Ishikawa (cell line): ENCODE measurements around the gene FBH1.

Source experiments
- CEBPB ChIP-seq: IDR thresholded peaks from 2 replicates; pipeline ENCODE4 v1.6.1; 2012
- CREB1 ChIP-seq: IDR thresholded peaks from 2 replicates; pipeline ENCODE4 v1.6.1; 2012; ENCODE audit warnings: low read depth
- EGR1 ChIP-seq: IDR thresholded peaks from 2 replicates; pipeline ENCODE4 v1.6.1; 2012
- FOXM1 ChIP-seq: IDR thresholded peaks from 2 replicates; pipeline ENCODE4 v1.6.1; 2012; ENCODE audit warnings: low read depth, borderline replicate concordance
- NFIC ChIP-seq: IDR thresholded peaks from 2 replicates; pipeline ENCODE4 v1.6.1; 2012
- RAD21 ChIP-seq: IDR thresholded peaks from 2 replicates; pipeline ENCODE4 v1.6.1; 2012; ENCODE audit warnings: low read depth
- TAF1 ChIP-seq: IDR thresholded peaks from 2 replicates; pipeline ENCODE4 v1.6.1; 2012; ENCODE audit warnings: low read depth, mild to moderate bottlenecking
- TCF12 ChIP-seq: IDR thresholded peaks from 2 replicates; pipeline ENCODE4 v1.6.1; 2012; ENCODE audit warnings: low read depth
- TEAD4 ChIP-seq: IDR thresholded peaks from 2 replicates; pipeline ENCODE4 v1.6.1; 2012
- YY1 ChIP-seq: IDR thresholded peaks from 2 replicates; pipeline ENCODE4 v1.6.1; 2012; ENCODE audit warnings: low read depth
- ZBTB7A ChIP-seq: IDR thresholded peaks from 2 replicates; pipeline ENCODE4 v1.6.1; 2012; ENCODE audit warnings: low read depth
- TF ChIP-seq, protein P1 (sequence below): IDR thresholded peaks from 2 replicates; pipeline ENCODE4 v1.6.1; 2012
- TF ChIP-seq, protein P2 (sequence below): IDR thresholded peaks from 2 replicates; pipeline ENCODE4 v1.6.1; 2012
- TF ChIP-seq, protein P3 (sequence below): IDR thresholded peaks from 2 replicates; pipeline ENCODE4 v1.6.1; 2012; ENCODE audit warnings: low read depth, mild to moderate bottlenecking

The FBH1 gene

DNA sequence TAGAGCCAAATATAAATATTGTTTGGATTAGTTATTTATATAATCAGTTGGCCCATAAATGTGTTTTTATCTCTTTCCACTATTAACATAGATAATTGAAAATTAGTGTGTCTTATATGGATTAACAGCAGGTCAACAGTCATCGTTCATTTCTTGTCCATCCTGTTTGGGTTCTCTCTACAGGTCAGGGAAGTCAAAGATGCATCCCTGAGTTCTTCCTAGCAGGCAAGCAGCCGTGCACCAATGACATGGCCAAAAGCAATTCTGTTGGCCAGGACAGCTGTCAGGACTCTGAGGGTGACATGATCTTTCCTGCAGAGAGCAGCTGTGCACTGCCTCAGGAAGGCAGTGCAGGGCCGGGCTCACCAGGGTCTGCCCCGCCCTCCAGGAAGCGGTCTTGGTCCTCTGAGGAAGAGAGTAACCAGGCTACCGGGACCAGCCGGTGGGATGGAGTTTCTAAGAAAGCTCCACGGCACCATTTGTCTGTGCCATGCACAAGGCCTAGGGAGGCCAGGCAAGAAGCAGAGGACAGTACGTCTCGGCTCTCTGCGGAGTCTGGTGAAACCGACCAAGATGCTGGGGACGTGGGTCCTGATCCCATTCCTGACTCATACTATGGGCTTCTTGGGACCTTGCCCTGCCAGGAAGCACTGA is 15.9 kb downstream of the FBH1 start:
- TF ChIP-seq, protein P1, sequence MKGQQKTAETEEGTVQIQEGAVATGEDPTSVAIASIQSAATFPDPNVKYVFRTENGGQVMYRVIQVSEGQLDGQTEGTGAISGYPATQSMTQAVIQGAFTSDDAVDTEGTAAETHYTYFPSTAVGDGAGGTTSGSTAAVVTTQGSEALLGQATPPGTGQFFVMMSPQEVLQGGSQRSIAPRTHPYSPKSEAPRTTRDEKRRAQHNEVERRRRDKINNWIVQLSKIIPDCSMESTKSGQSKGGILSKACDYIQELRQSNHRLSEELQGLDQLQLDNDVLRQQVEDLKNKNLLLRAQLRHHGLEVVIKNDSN: no peak
- TF ChIP-seq FOXM1: no peak

DNA sequence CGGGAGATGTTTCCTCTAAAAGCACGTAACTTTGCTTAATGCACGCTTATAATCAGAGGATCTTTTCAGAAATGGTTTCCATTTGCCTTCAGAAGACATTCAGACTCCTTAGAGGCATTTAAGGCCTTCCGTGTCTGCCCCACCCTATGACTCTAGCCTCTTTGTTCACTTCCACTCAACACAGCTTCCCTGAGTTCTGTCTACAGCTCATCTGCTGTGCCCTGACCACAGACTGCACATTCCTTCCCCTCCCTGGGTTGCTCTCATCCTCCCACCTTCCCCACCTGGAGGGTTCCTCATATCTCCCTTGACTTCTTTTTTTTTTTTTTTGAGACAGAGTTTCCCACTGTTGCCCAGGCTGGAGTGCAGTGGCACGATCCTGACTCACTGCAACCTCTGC is 16.6 kb downstream of the FBH1 start:
- TF ChIP-seq YY1: no peak
- no peak for TF ChIP-seq RAD21
- TF ChIP-seq, protein P2, sequence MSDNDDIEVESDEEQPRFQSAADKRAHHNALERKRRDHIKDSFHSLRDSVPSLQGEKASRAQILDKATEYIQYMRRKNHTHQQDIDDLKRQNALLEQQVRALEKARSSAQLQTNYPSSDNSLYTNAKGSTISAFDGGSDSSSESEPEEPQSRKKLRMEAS: no peak
- TF ChIP-seq FOXM1: no peak
- no peak for TF ChIP-seq CEBPB
- TF ChIP-seq EGR1: no peak

DNA sequence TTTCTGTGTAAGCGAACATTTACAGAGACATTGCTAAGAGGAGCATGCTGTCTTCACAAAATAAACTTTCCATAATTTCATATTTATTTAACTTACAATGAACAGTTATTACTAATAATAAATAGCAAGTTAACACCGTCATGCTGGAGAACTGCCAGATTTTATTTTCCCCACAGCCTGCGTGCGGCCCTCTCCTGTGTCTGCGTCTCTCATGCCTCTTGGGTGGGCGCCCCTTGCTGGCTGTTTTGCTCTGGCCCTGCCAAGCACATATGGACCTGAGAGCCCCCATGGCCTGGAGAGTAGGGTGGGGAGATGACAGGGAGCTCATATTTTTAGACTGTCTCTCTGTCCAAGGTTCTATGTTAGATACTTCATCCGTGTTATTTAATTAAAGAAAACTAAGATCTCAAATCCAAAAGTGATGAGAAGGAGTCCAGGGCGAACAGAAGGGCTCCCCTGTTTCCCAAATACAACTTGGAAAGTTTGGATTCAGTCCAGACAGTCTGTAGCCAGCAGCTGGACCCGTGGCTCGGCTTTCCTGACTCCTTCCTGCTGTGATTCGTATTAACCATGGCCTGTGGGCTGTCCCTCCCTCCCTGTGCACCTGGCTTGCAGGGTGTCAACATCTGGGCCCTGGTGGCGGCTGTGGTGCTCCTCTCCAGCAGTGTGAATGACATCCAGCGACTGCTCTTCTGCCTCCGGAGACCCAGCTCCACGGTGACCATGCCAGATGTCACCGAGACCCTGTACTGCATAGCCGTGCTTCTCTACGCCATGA is 20.5 kb downstream of the FBH1 start:
- TF ChIP-seq, protein P2: no peak
- TF ChIP-seq EGR1 (no peak), RAD21 (no peak), CREB1 (no peak), FOXM1 (no peak), CEBPB (no peak), ZBTB7A (no peak), TAF1 (no peak), TCF12 (no peak), TEAD4 (no peak), YY1 (no peak), NFIC (no peak)
- TF ChIP-seq, protein P1: no peak
- TF ChIP-seq, protein P3, sequence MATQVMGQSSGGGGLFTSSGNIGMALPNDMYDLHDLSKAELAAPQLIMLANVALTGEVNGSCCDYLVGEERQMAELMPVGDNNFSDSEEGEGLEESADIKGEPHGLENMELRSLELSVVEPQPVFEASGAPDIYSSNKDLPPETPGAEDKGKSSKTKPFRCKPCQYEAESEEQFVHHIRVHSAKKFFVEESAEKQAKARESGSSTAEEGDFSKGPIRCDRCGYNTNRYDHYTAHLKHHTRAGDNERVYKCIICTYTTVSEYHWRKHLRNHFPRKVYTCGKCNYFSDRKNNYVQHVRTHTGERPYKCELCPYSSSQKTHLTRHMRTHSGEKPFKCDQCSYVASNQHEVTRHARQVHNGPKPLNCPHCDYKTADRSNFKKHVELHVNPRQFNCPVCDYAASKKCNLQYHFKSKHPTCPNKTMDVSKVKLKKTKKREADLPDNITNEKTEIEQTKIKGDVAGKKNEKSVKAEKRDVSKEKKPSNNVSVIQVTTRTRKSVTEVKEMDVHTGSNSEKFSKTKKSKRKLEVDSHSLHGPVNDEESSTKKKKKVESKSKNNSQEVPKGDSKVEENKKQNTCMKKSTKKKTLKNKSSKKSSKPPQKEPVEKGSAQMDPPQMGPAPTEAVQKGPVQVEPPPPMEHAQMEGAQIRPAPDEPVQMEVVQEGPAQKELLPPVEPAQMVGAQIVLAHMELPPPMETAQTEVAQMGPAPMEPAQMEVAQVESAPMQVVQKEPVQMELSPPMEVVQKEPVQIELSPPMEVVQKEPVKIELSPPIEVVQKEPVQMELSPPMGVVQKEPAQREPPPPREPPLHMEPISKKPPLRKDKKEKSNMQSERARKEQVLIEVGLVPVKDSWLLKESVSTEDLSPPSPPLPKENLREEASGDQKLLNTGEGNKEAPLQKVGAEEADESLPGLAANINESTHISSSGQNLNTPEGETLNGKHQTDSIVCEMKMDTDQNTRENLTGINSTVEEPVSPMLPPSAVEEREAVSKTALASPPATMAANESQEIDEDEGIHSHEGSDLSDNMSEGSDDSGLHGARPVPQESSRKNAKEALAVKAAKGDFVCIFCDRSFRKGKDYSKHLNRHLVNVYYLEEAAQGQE: no peak

DNA sequence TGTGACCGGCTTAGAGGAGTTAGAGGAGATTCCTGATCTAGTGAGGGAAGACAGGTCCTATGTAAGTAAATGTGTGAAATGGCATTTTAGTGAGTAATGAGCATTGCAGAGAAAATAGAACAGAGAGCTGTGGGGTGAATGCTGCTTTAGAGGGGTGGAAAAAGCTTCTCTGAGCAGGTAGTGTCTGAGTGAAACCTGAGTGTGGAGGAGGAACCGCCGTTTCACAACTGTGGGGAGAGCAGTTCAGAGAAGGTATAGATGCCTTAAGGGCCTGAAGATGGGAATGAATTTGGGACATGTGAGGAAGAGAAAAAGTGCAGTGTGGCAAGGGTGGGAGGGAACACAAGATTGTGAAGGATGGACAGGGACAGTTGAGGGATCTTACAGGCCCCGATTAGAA is 21.6 kb downstream of the FBH1 start:
- TF ChIP-seq TAF1 (no peak), YY1 (no peak)

DNA sequence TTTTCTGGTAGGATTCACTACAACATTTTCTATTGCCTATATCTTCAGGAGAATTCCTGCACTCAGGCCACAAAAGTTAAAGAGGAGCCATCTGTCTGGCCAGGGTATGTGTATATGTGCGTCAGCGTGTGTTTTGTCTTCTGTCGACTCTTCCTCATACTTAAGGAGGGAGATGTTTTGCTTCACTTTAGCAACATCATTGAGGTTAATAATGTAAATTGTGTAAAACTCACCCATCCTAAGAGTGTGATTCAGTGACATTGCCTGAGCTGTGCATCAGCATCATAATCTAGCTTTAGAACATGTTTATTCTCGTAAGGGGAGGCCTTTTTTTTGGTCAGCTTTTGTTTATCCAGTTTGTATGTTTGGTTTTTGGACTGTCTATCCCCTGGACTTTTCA is 23.7 kb downstream of the FBH1 start:
- no peak for TF ChIP-seq CREB1
- TF ChIP-seq EGR1: no peak
- TF ChIP-seq, protein P3: no peak
- TF ChIP-seq TEAD4: no peak
- TF ChIP-seq RAD21: no peak
- no peak for TF ChIP-seq YY1
- TF ChIP-seq TAF1: no peak
- no peak for TF ChIP-seq FOXM1
- TF ChIP-seq CEBPB: no peak
- TF ChIP-seq, protein P1: no peak

DNA sequence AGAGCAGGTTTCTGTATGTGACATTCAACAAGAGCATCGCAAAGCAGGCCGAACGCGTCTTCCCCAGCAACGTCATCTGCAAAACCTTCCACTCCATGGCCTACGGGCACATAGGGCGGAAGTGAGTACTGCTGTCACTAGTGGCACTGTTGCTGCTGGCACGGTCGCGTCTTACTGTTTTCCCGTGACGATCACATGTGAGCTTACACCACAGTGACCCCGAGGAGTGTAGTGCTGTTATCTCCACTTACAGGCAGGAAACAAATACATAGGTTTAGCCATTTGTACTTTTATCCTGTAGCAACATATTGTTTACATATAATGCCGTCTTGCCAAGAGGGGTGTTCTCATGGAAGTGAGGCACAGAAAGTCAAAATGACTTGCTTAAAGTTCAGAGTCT is 25.4 kb downstream of the FBH1 start:
- TF ChIP-seq, protein P2: no peak
- TF ChIP-seq NFIC: no peak
- TF ChIP-seq, protein P1: no peak
- no peak for TF ChIP-seq RAD21
- TF ChIP-seq, protein P3: no peak
